Gastrocnemius medialis (tissue), 4 donors: ENCODE results near the gene SLC25A12. TPM values are rescaled to one million over a fixed set of nuclear protein-coding genes. Genes with fewer than 3 reads are reported as not detected.

Source experiments
- ATAC-seq, 2 donors: fragments of 150-250 bp; one replicate each; pipeline ENCODE4 v1.9.1; 2016
- DNase-seq, 2 donors: peaks; one replicate each; pipeline ENCODE4 v3.0.0-alpha.2; 2019
- H3K27ac ChIP-seq, 4 donors: fragments of 200-600 bp; sonication (generic); 1 replicate in 1 of 4; 2 replicates in 3 of 4; pipeline ENCODE4 v1.5.1; 2016 to 2018; ENCODE audit warnings: mild to moderate bottlenecking in 2 of 4, moderate library complexity in 1 of 4
- H3K27me3 ChIP-seq, 3 donors: fragments of 200-600 bp; sonication (generic) in 2 of 3; 1 replicate in 1 of 3; 2 replicates in 2 of 3; pipeline versions ENCODE4 v1.5.1 to v1.6.0; 2016 to 2019; ENCODE audit warnings: mild to moderate bottlenecking in 1 of 3, moderate library complexity in 1 of 3
- H3K36me3 ChIP-seq, 2 donors: fragments of 200-600 bp; sonication (generic) in 1 of 2; one replicate each; pipeline ENCODE4 v1.5.1; 2017 to 2018
- H3K4me1 ChIP-seq, 2 donors: fragments of 200-600 bp; sonication (generic) in 1 of 2; one replicate each; pipeline ENCODE4 v1.5.1; 2016 to 2017; ENCODE audit warnings: mild to moderate bottlenecking in 2 of 2
- H3K4me3 ChIP-seq, 4 donors: fragments of 200-600 bp; sonication (generic) in 3 of 4; 1 replicate in 1 of 4; 2 replicates in 3 of 4; pipeline ENCODE4 v1.5.1; 2016 to 2019; ENCODE audit warnings: mild to moderate bottlenecking in 2 of 4
- H3K9me3 ChIP-seq, 3 donors: fragments of 200-600 bp; sonication (generic) in 2 of 3; 1 replicate in 1 of 3; 2 replicates in 2 of 3; pipeline ENCODE4 v1.5.1; 2016 to 2019
- POLR2A ChIP-seq, 2 donors: fragments of 450-650 bp; IDR thresholded peaks; one replicate each; pipeline ENCODE4 v1.6.1; 2017; ENCODE audit warnings: antibody characterized with exemption in 2 of 2, mild to moderate bottlenecking in 2 of 2, moderate library complexity in 2 of 2
- in situ Hi-C, 4 donors: fragments of 200-750 bp; cut with MboI; loops; one replicate each; pipeline versions ENCODE4 v1.15.0 to v1.8.0; 2017; ENCODE audit warnings: low sequenced_read_pairs in 4 of 4
- intact Hi-C: fragments of 100-400 bp; cut with DNase I; formaldehyde crosslinking; loops from one replicate; pipeline ENCODE4 v1.15.1; 2023; ENCODE audit warnings: low total_unique reads
- total RNA-seq, 4 donors: library from RNA; depleted of rRNA; stranded (reverse); fragments of >200 nt; gene quantifications; one replicate each; pipeline versions ENCODE4 v1.1.0 to v1.2.3, GENCODE V29; 2016
- TF ChIP-seq, protein P1 (sequence below), 5 experiments: fragments of 450-650 bp in 3 of 5; fragments of 200-600 bp in 2 of 5; sonication (generic) in 2 of 5; IDR thresholded peaks in 4 of 5; conservative IDR thresholded peaks in 1 of 5; 1 replicate in 4 of 5; 2 replicates in 1 of 5; pipeline ENCODE4 v1.5.1; 2016 to 2019; ENCODE audit warnings: antibody characterized with exemption in 5 of 5, mild to moderate bottlenecking in 3 of 5, moderate library complexity in 3 of 5

The SLC25A12 gene
- total RNA-seq, 4 donors from 2014 or later, result 54.2 to 91.3 (median 79.0) TPM

- in situ Hi-C loops (loop anchor here (25.0 kb wide), 2 partner anchors 287 to 312 kb away; partner anchors contain the start of genes DLX2 (in 3 of the 4) and DLX1 (in 1 of the 4)), intact Hi-C loops (no loop called here)
- Histone ChIP-seq H3K36me3 (peaks cover 0 to 17% of the 10 kb centered on the region in 2 donors), H3K27me3 (no peaks in the 10 kb centered on the region), H3K9me3 (no peaks in the 10 kb centered on the region), H3K4me1 (no peaks in the 10 kb centered on the region), H3K27ac (no peak overlapping the region), H3K4me3 (no peak overlapping the region)
- DNase-seq (no peak), ATAC-seq (no peak)
- TF ChIP-seq, protein P1, sequence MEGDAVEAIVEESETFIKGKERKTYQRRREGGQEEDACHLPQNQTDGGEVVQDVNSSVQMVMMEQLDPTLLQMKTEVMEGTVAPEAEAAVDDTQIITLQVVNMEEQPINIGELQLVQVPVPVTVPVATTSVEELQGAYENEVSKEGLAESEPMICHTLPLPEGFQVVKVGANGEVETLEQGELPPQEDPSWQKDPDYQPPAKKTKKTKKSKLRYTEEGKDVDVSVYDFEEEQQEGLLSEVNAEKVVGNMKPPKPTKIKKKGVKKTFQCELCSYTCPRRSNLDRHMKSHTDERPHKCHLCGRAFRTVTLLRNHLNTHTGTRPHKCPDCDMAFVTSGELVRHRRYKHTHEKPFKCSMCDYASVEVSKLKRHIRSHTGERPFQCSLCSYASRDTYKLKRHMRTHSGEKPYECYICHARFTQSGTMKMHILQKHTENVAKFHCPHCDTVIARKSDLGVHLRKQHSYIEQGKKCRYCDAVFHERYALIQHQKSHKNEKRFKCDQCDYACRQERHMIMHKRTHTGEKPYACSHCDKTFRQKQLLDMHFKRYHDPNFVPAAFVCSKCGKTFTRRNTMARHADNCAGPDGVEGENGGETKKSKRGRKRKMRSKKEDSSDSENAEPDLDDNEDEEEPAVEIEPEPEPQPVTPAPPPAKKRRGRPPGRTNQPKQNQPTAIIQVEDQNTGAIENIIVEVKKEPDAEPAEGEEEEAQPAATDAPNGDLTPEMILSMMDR (IDR thresholded peaks at IDR 0.05 in 4 of 5, conservative IDR thresholded peaks at IDR 0.05 in 1 of 5), result no peak
- no peak for TF ChIP-seq POLR2A (IDR thresholded peaks at IDR 0.05)
Observed at GRCh38 chr2:171800639-171801038, 93.4 kb downstream of the SLC25A12 start.

DNA sequence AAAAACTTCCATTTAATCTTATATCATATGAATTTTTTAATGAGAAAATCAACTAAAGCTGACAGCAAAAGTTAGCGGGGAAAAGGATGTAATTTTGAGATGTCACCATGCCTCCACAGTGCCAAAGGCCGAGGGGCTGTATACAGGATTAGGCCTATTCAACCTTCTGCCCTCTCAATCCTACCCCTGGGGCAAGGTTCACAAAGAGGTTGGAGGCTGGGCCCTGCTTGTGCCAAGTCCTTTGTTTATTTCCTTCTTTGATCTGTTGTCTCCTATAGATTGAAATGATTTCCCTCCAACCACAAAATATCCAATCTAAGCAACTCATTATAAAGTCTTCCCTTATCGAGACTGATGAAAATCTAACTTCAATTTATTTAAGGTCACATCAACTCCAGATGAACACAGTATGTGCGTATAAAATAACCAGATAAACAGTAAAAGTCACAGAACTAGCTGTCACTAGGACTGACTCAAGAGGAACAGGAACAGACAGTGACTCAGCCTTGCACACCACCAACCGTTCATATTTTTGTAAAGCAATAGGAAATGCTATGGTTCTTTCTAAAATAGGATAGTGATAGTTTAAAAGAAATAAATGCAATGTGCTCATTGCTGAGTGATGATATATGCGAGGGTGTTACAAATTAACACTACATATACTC lies 95.8 kb downstream of the SLC25A12 start:
- in situ Hi-C loops (no loop called here), intact Hi-C loops (no loop called here)
- Histone ChIP-seq H3K36me3 (peaks cover 0 to 16% of the 10 kb centered on the region in 2 donors), H3K4me1 (no peaks in the 10 kb centered on the region), H3K4me3 (no peak overlapping the region), H3K27me3 (no peaks in the 10 kb centered on the region), H3K9me3 (no peaks in the 10 kb centered on the region), H3K27ac (no peak overlapping the region)
- ATAC-seq, result no peak
- DNase-seq, result no peak
- TF ChIP-seq, protein P1 (IDR thresholded peaks at IDR 0.05 in 4 of 5, conservative IDR thresholded peaks at IDR 0.05 in 1 of 5), result no peak
- TF ChIP-seq POLR2A (IDR thresholded peaks at IDR 0.05), result no peak

DNA sequence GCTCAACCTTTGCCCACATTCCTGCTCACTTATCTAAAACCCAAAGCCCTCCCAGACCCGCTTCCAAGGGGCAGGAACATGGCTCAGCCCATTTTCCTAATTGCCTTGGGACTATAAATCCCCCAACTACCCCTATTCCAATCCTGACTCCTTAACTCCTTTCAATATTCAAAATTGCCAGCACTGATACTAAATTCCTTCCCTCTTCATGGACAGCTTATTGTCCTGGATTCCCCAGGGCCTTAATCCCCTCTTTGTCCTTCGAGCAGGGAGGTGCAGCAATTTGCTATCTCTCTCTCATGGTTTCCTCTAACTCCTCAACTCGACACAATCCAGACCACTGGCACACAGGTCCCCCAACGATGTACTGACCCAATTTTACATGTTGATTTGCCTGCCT lies 99.1 kb downstream of the SLC25A12 start:
- Histone ChIP-seq H3K27me3 (no peaks in the 10 kb centered on the region), H3K36me3 (peaks cover 0 to 50% of the 10 kb centered on the region in 2 donors), H3K27ac (no peak overlapping the region), H3K4me1 (no peaks in the 10 kb centered on the region), H3K4me3 (no peak overlapping the region), H3K9me3 (no peaks in the 10 kb centered on the region)
- TF ChIP-seq, protein P1 (IDR thresholded peaks at IDR 0.05 in 4 of 5, conservative IDR thresholded peaks at IDR 0.05 in 1 of 5), result no peak
- TF ChIP-seq POLR2A (IDR thresholded peaks at IDR 0.05), result no peak
- no peak for ATAC-seq
- intact Hi-C loops (no loop called here), in situ Hi-C loops (no loop called here)
- DNase-seq, result no peak

GRCh38 chr2:171793691-171794678 lies 100.1 kb downstream of the SLC25A12 start:
- no peaks in the 10 kb centered on the region for H3K27me3 ChIP-seq
- H3K4me1 ChIP-seq, result no peaks in the 10 kb centered on the region
- no peak for ATAC-seq
- no peak overlapping the region for H3K4me3 ChIP-seq
- no peaks in the 10 kb centered on the region for H3K9me3 ChIP-seq
- no peak for DNase-seq
- TF ChIP-seq, protein P1 (IDR thresholded peaks at IDR 0.05 in 4 of 5, conservative IDR thresholded peaks at IDR 0.05 in 1 of 5), result no peak
- no peak for TF ChIP-seq POLR2A (IDR thresholded peaks at IDR 0.05)
- H3K27ac ChIP-seq, result no peak overlapping the region
- in situ Hi-C loops (no loop called here), intact Hi-C loops (no loop called here)
- H3K36me3 ChIP-seq, result peaks cover 0 to 50% of the 10 kb centered on the region in 2 donors
